SJSA1 (cell line): ENCODE data around the gene ZDHHC12. TPM values are rescaled to one million over a fixed set of nuclear protein-coding genes. Genes with fewer than 3 reads are reported as not detected.
"Not testable (repeated sequence)": the region's sequence is repeated elsewhere in the genome, so short reads cannot be mapped to it uniquely, and the experiment has no call there.

Experiments
- DNase-seq, 2 experiments: peaks; one replicate each; pipeline ENCODE4 v3.0.0-alpha.2; 2015 to 2020; ENCODE audit warnings: low spot score in 2 of 2, low read depth in 1 of 2
- H3K27ac ChIP-seq: fragments of 250-450 bp; sonication (Bioruptor Pico); 2 replicates; pipeline ENCODE4 v1.5.1; 2020; ENCODE audit warnings: mild to moderate bottlenecking, moderate library complexity
- H3K27me3 ChIP-seq: fragments of 250-450 bp; sonication (Bioruptor Pico); replicated peaks from 2 replicates; pipeline ENCODE4 v1.5.1; 2020; ENCODE audit warnings: mild to moderate bottlenecking, moderate library complexity
- H3K36me3 ChIP-seq: fragments of 250-450 bp; sonication (Bioruptor Pico); 2 replicates; pipeline ENCODE4 v1.5.1; 2020; ENCODE audit warnings: mild to moderate bottlenecking
- H3K4me1 ChIP-seq: fragments of 250-450 bp; sonication (Bioruptor Pico); replicated peaks from 2 replicates; pipeline ENCODE4 v1.6.1; 2021; ENCODE audit warnings: mild to moderate bottlenecking
- H3K4me3 ChIP-seq: fragments of 250-450 bp; sonication (Bioruptor Pico); 2 replicates; pipeline ENCODE4 v1.5.1; 2020; ENCODE audit warnings: mild to moderate bottlenecking
- H3K9me3 ChIP-seq: fragments of 250-450 bp; sonication (Bioruptor Pico); replicated peaks from 2 replicates; pipeline ENCODE4 v1.5.1; 2020; ENCODE audit warnings: mild to moderate bottlenecking
- total RNA-seq: library from RNA; depleted of rRNA; stranded (reverse); fragments of >200 nt; shearing (Covaris generic); gene quantifications from 2 replicates; pipeline ENCODE4 v1.2.3, GENCODE V29; 2014

The ZDHHC12 gene
- total RNA-seq, 1 experiment from 2014 or later = 47.1 TPM

- Histone ChIP-seq H3K27me3 (no peaks in the 10 kb centered on the region), H3K4me3 (no peak overlapping the region), H3K27ac (no peak overlapping the region), H3K36me3 (peaks cover 51% of the 10 kb centered on the region), H3K9me3 (no peaks in the 10 kb centered on the region), H3K4me1 (peaks cover 13% of the 10 kb centered on the region)
- DNase-seq = no peak
Observed at GRCh38 chr9:128696923-128697707, 26.8 kb downstream of the ZDHHC12 start.

- Histone ChIP-seq H3K36me3 (peaks cover 73% of the 10 kb centered on the region), H3K27ac (no peak overlapping the region), H3K27me3 (no peaks in the 10 kb centered on the region)
Observed at GRCh38 chr9:128694344-128694743, 29.6 kb downstream of the ZDHHC12 start.

GRCh38 chr9:128693738-128694137 is 30.2 kb downstream of the ZDHHC12 start:
- not testable (repeated sequence) for H3K9me3 ChIP-seq, DNase-seq, H3K27me3 ChIP-seq, H3K4me3 ChIP-seq, H3K27ac ChIP-seq
- H3K36me3 ChIP-seq = peaks cover 77% of the 10 kb centered on the region
- H3K4me1 ChIP-seq = peaks cover 21% of the 10 kb centered on the region

More at GRCh38 chr9:128694344-128694743, 29.6 kb downstream of the ZDHHC12 start:
- H3K4me1 ChIP-seq = peaks cover 21% of the 10 kb centered on the region
- DNase-seq = no peak
- H3K4me3 ChIP-seq = no peak overlapping the region
- no peaks in the 10 kb centered on the region for H3K9me3 ChIP-seq

- Histone ChIP-seq H3K36me3 (peaks cover 55% of the 10 kb centered on the region), H3K9me3 (no peaks in the 10 kb centered on the region), H3K27ac (peak overlapping the region; percentile 44; the same call in 1 of the 2 replicates)
Observed at GRCh38 chr9:128690684-128691034, 33.3 kb downstream of the ZDHHC12 start.

GRCh38 chr9:128689820-128690683 is 33.9 kb downstream of the ZDHHC12 start:
- DNase-seq = no peak
- Histone ChIP-seq H3K4me3 (peak overlapping the region; percentile 100), H3K27ac (peak overlapping the region; percentile 44; the same call in 1 of the 2 replicates)

More at GRCh38 chr9:128690684-128691034, 33.3 kb downstream of the ZDHHC12 start:
- DNase-seq = no peak
- no peaks in the 10 kb centered on the region for H3K27me3 ChIP-seq
- H3K4me3 ChIP-seq = peak overlapping the region; percentile 100
- peaks cover 30% of the 10 kb centered on the region for H3K4me1 ChIP-seq

GRCh38 chr9:128689293-128689774 is 34.6 kb downstream of the ZDHHC12 start:
- H3K36me3 ChIP-seq = peaks cover 48% of the 10 kb centered on the region
- peak overlapping the region; percentile 100 for H3K4me3 ChIP-seq
- no peaks in the 10 kb centered on the region for H3K27me3 ChIP-seq
- peak in 1 of 2 experiments; percentile 63 for DNase-seq
- H3K4me1 ChIP-seq = peaks cover 37% of the 10 kb centered on the region
- H3K9me3 ChIP-seq = no peaks in the 10 kb centered on the region
- peak overlapping the region; percentile 76 for H3K27ac ChIP-seq

More at GRCh38 chr9:128689820-128690683, 33.9 kb downstream of the ZDHHC12 start:
- Histone ChIP-seq H3K4me1 (peaks cover 31% of the 10 kb centered on the region), H3K9me3 (no peaks in the 10 kb centered on the region), H3K36me3 (peaks cover 50% of the 10 kb centered on the region), H3K27me3 (no peaks in the 10 kb centered on the region)

GRCh38 chr9:128688501-128689292 is 35.2 kb downstream of the ZDHHC12 start, which contains the start of gene SET:
SET (plus strand) TSS chr9:128689222; CDS start chr9:128689583, 361 bp downstream.
- Histone ChIP-seq H3K27me3 (no peaks in the 10 kb centered on the region), H3K27ac (peak within 1 kb of the TSS; percentile 76), H3K9me3 (no peaks in the 10 kb centered on the region), H3K4me1 (peaks cover 37% of the 10 kb centered on the region), H3K36me3 (peaks cover 41% of the 10 kb centered on the region), H3K4me3 (peak within 1 kb of the TSS; percentile 100)
- peak; percentile 85 to 94 for DNase-seq

- DNase-seq = no peak
- Histone ChIP-seq H3K4me3 (no peak overlapping the region), H3K36me3 (peaks cover 29% of the 10 kb centered on the region), H3K27ac (no peak overlapping the region), H3K4me1 (peaks cover 37% of the 10 kb centered on the region), H3K9me3 (no peaks in the 10 kb centered on the region), H3K27me3 (no peaks in the 10 kb centered on the region)
Observed at GRCh38 chr9:128687453-128687852, 36.5 kb downstream of the ZDHHC12 start.

- peaks cover 13% of the 10 kb centered on the region for H3K36me3 ChIP-seq
- no peak for DNase-seq
- H3K4me1 ChIP-seq = peaks cover 31% of the 10 kb centered on the region
- no peak overlapping the region for H3K27ac ChIP-seq
- peak overlapping the region; percentile 8; the same call in 1 of the 2 replicates for H3K4me3 ChIP-seq
- no peaks in the 10 kb centered on the region for H3K27me3 ChIP-seq
- H3K9me3 ChIP-seq = no peaks in the 10 kb centered on the region
Observed at GRCh38 chr9:128685636-128686489, 38.1 kb downstream of the ZDHHC12 start.

GRCh38 chr9:128684325-128685199 is 39.4 kb downstream of the ZDHHC12 start:
- Histone ChIP-seq H3K27ac (peak overlapping the region; percentile 33; the same call in 1 of the 2 replicates), H3K4me3 (peak overlapping the region; percentile 39), H3K9me3 (no peaks in the 10 kb centered on the region), H3K27me3 (no peaks in the 10 kb centered on the region), H3K36me3 (peaks cover 4% of the 10 kb centered on the region), H3K4me1 (peaks cover 27% of the 10 kb centered on the region)
- no peak for DNase-seq

- peak overlapping the region; percentile 33; the same call in 1 of the 2 replicates for H3K27ac ChIP-seq
- no peak for DNase-seq
- H3K9me3 ChIP-seq = no peaks in the 10 kb centered on the region
- peaks cover under 1% of the 10 kb centered on the region; the same call in 1 of the 2 replicates for H3K36me3 ChIP-seq
- H3K4me1 ChIP-seq = peaks cover 27% of the 10 kb centered on the region
- H3K27me3 ChIP-seq = no peaks in the 10 kb centered on the region
- H3K4me3 ChIP-seq = peak overlapping the region; percentile 39
Observed at GRCh38 chr9:128684065-128684324, 39.9 kb downstream of the ZDHHC12 start.
